SK-N-SH (cell line): Measurements from ENCODE around the gene TBCD. TPM values are rescaled to one million over a fixed set of nuclear protein-coding genes. Genes with fewer than 3 reads are reported as not detected.

Experiments used
- CTCF ChIA-PET: fragments of 300-600, 350-600 bp; formaldehyde crosslinking; extraction: SDS; loops from one replicate; lab custom pipeline; 2021; lab: Yijun Ruan, JAX
- POLR2A ChIA-PET: fragments of 350-600 bp; sonication (Branson Sonifier 250); formaldehyde crosslinking; extraction: SDS; loops from one replicate; lab custom pipeline; 2020; ENCODE audit warnings: antibody characterized with exemption, inconsistent platforms; lab: Yijun Ruan, JAX
- DNase-seq: peaks from one replicate; pipeline ENCODE4 v3.0.0; 2012
- H2AFZ ChIP-seq: fragments of 200-600 bp; sonication (generic); 2 replicates; pipeline ENCODE4 v1.8.1; 2016; ENCODE audit warnings: antibody characterized with exemption, mild to moderate bottlenecking, low read depth
- H3F3A ChIP-seq: fragments of 200-600 bp; sonication (generic); replicated peaks from 2 replicates; pipeline ENCODE3; 2016; ENCODE audit warnings: antibody characterized with exemption, mild to moderate bottlenecking; ENCODE audit not compliant: insufficient read depth
- H3K27ac ChIP-seq, 2 experiments: fragments of 200-500 bp in 1 of 2; fragments of 200-600 bp in 1 of 2; sonication (Bioruptor generic) in 1 of 2; sonication (generic), shearing (Covaris generic) in 1 of 2; 2 replicates each; pipeline versions ENCODE4 v1.5.1 to v1.6.1; 2014 to 2016; ENCODE audit warnings: low read depth in 2 of 2, inconsistent platforms in 1 of 2, low read length in 1 of 2, mild to moderate bottlenecking in 1 of 2, mixed read lengths in 1 of 2
- H3K27me3 ChIP-seq: fragments of 200-600 bp; sonication (generic), shearing (Covaris generic); 2 replicates; pipeline ENCODE4 v1.6.1; 2016; ENCODE audit warnings: mixed run types; ENCODE audit not compliant: insufficient read depth
- H3K36me3 ChIP-seq, 2 experiments: fragments of 200-500 bp in 1 of 2; fragments of 200-600 bp in 1 of 2; sonication (Bioruptor generic) in 1 of 2; sonication (generic) in 1 of 2; replicated peaks in 1 of 2; 2 replicates each; pipeline versions ENCODE3 to v1.5.1; 2014 to 2016; ENCODE audit warnings: low read length in 1 of 2, mild to moderate bottlenecking in 1 of 2; ENCODE audit not compliant: insufficient read depth in 2 of 2, control insufficient read depth in 1 of 2
- H3K4me1 ChIP-seq, 2 experiments: fragments of 200-500 bp in 1 of 2; fragments of 200-600 bp in 1 of 2; sonication (Bioruptor generic) in 1 of 2; sonication (generic), shearing (Covaris generic) in 1 of 2; 2 replicates each; pipeline versions ENCODE4 v1.5.1 to v1.6.1; 2014 to 2016; ENCODE audit warnings: low read depth in 1 of 2, low read length in 1 of 2, mixed run types in 1 of 2; ENCODE audit not compliant: insufficient read depth in 2 of 2, control insufficient read depth in 1 of 2
- H3K4me2 ChIP-seq: fragments of 200-600 bp; sonication (generic), shearing (Covaris generic); 2 replicates; pipeline ENCODE4 v1.6.1; 2017; ENCODE audit warnings: mixed run types
- H3K4me3 ChIP-seq, 2 experiments: fragments of 200-500 bp in 1 of 2; fragments of 200-600 bp in 1 of 2; sonication (Bioruptor generic) in 1 of 2; sonication (generic), shearing (Covaris generic) in 1 of 2; 2 replicates each; pipeline versions ENCODE4 v1.5.1 to v1.8.1; 2014 to 2016; ENCODE audit warnings: low read depth in 2 of 2, inconsistent platforms in 1 of 2, low read length in 1 of 2, mild to moderate bottlenecking in 1 of 2, mixed read lengths in 1 of 2, moderate library complexity in 1 of 2
- H3K79me2 ChIP-seq: fragments of 200-600 bp; sonication (generic); 2 replicates; pipeline ENCODE4 v1.8.1; 2017; ENCODE audit warnings: mild to moderate bottlenecking; ENCODE audit not compliant: insufficient read depth
- H3K9ac ChIP-seq: fragments of 200-600 bp; sonication (generic); 2 replicates; pipeline ENCODE4 v1.6.1; 2017; ENCODE audit warnings: mixed run types
- H3K9me2 ChIP-seq: fragments of 200-600 bp; sonication (generic); 2 replicates; pipeline ENCODE4 v1.6.1; 2017; ENCODE audit warnings: mixed run types
- H3K9me3 ChIP-seq: fragments of 200-600 bp; sonication (generic); 2 replicates; pipeline ENCODE4 v1.6.1; 2017; ENCODE audit warnings: mixed run types, mild to moderate bottlenecking, moderate library complexity
- H4K20me1 ChIP-seq: fragments of 200-600 bp; sonication (generic); 2 replicates; pipeline ENCODE4 v1.6.1; 2017; ENCODE audit warnings: mild to moderate bottlenecking, mixed run types; ENCODE audit not compliant: insufficient read depth
- CHD2 ChIP-seq: fragments of 150-350 bp; IDR thresholded peaks from 2 replicates; pipeline ENCODE4 v1.6.1; 2018; ENCODE audit warnings: low read length; ENCODE audit not compliant: partially characterized antibody
- EP300 ChIP-seq, 2 experiments: IDR thresholded peaks; 2 replicates each; pipeline versions ENCODE4 v1.4.0 to v1.6.1; 2012; ENCODE audit warnings: borderline replicate concordance in 1 of 2, low read depth in 1 of 2, low read length in 1 of 2
- EZH2phosphoT487 ChIP-seq: fragments of 200-600 bp; sonication (generic); IDR thresholded peaks from 2 replicates; pipeline ENCODE4 v1.6.1; 2017; ENCODE audit warnings: low read depth, mixed run types, mild to moderate bottlenecking, antibody characterized with exemption, moderate library complexity, borderline replicate concordance
- FOXJ3 ChIP-seq: sonication (generic); formaldehyde crosslinking; IDR thresholded peaks from 2 replicates; pipeline ENCODE4 v1.5.1; 2020; ENCODE audit warnings: mild to moderate bottlenecking, missing genetic modification reagents
- FOXM1 ChIP-seq: IDR thresholded peaks from 2 replicates; pipeline ENCODE4 v1.4.0; 2012; ENCODE audit warnings: low read depth, mild to moderate bottlenecking
- GATA2 ChIP-seq: sonication (generic); formaldehyde crosslinking; IDR thresholded peaks from 2 replicates; pipeline ENCODE4 v1.5.0; 2020; ENCODE audit warnings: mild to moderate bottlenecking, missing genetic modification reagents
- MXI1 ChIP-seq: IDR thresholded peaks from 2 replicates; pipeline ENCODE4 v1.6.1; 2012; ENCODE audit warnings: mild to moderate bottlenecking, low read depth, low read length, improper control_type of control experiment
- NFIC ChIP-seq: IDR thresholded peaks from 2 replicates; pipeline ENCODE4 v1.4.0; 2012; ENCODE audit warnings: borderline replicate concordance
- RAD21 ChIP-seq: IDR thresholded peaks from 2 replicates; pipeline ENCODE4 v1.6.1; 2012; ENCODE audit warnings: mild to moderate bottlenecking, low read length
- RCOR1 ChIP-seq: fragments of 150-350 bp; IDR thresholded peaks from 2 replicates; pipeline ENCODE4 v1.6.1; 2017; ENCODE audit warnings: antibody characterized with exemption, low read length
- RFX5 ChIP-seq: IDR thresholded peaks from 2 replicates; pipeline ENCODE4 v1.6.1; 2012; ENCODE audit warnings: mild to moderate bottlenecking, improper control_type of control experiment, low read length
- RXRA ChIP-seq: IDR thresholded peaks from 2 replicates; pipeline ENCODE4 v1.4.0; 2012; ENCODE audit warnings: low read depth, mild to moderate bottlenecking, borderline replicate concordance
- SIN3A ChIP-seq: IDR thresholded peaks from 2 replicates; pipeline ENCODE4 v1.6.1; 2012; ENCODE audit warnings: low read depth, mild to moderate bottlenecking, low read length, moderate library complexity, borderline replicate concordance
- SMC3 ChIP-seq: IDR thresholded peaks from 2 replicates; pipeline ENCODE4 v1.6.1; 2012; ENCODE audit warnings: low read depth, low read length, improper control_type of control experiment
- TCF12 ChIP-seq: IDR thresholded peaks from 2 replicates; pipeline ENCODE4 v1.4.0; 2012
- YY1 ChIP-seq: IDR thresholded peaks from 2 replicates; pipeline ENCODE4 v1.4.0; 2012; ENCODE audit warnings: low read depth, mild to moderate bottlenecking
- WGBS: methylation state at CpG from one replicate; pipeline ENCODE4 v1.1.6; 2017; ENCODE audit warnings: low lambda C conversion rate; 5-methylcytosine and 5-hydroxymethylcytosine counted together
- polyA plus RNA-seq, 3 experiments: library from polyadenylated mRNA; depleted of rRNA; stranded (reverse); fragments of >200 nt; gene quantifications; 2 replicates each; pipeline ENCODE4 v1.2.3, GENCODE V29; 2012
- TF ChIP-seq, protein P1 (sequence below): IDR thresholded peaks from 2 replicates; pipeline ENCODE4 v1.4.0; 2012; ENCODE audit warnings: low read depth
- TF ChIP-seq, protein P2 (sequence below): IDR thresholded peaks from 2 replicates; pipeline ENCODE4; 2012
- TF ChIP-seq, protein P3 (sequence below): fragments of 200-600 bp; sonication (generic); IDR thresholded peaks from 2 replicates; pipeline ENCODE4 v1.6.1; 2017; ENCODE audit warnings: antibody characterized with exemption, mild to moderate bottlenecking, moderate library complexity
- TF ChIP-seq, protein P4 (sequence below): fragments of 150-350 bp; IDR thresholded peaks from 2 replicates; pipeline ENCODE4 v1.6.1; 2017; ENCODE audit warnings: antibody characterized with exemption, low read length, low read depth, borderline replicate concordance
- TF ChIP-seq, protein P5 (sequence below): IDR thresholded peaks from 2 replicates; pipeline ENCODE4 v1.4.0; 2012; ENCODE audit warnings: low read depth, borderline replicate concordance

The TBCD gene
- polyA plus RNA-seq, 1 of the 3 experiments (the other 2 are of a cell fraction): 107 TPM

DNA sequence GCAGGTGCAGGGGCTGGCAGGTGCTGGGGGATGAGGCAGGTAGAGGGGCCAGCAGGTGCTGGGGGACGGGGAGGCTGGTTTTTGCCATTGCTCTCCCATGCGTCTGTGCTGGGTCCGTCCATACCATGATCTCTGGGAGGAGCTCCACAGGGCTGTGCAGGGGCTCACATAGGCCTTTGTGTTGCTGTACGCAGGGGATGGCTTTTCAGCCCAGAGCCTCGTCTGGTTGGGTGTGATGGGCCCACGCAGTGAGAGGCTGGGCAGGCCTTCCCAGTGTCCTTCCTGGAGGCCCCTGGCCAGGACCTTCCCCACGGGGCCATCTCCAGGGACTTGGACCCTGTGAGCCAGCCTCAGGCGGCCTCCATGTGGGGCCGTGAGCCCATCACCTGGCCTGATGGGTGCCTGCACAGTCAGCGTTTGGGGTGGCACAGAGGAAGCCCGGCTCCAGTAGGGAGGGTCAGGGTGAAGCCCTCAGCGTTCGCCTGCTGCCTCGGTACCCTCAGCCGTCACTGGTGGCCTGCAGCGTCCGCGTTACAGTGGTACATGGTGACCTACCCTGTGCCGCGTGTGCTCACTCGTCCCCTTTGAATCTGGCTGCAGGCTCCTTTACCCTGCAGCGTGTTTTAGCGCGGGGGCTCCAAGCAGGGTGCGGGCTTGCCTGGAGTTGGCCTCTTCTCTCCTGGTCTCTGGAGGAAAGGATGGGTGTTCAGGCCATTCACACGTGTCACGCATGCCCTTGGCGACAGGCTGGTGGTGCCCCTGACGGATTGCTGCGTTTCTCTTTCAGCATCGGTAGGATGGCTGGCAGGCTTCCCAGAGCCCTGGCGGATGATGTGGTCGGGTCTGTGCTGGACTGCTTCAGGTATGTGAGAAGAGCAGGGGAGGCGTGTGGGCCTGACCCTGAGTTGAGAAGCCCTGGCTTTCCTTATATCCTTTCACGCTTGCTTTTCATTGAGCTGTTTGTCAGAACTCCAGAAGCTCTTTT lies 57.3 kb downstream of the TBCD start (continued):
- TF ChIP-seq, protein P1, sequence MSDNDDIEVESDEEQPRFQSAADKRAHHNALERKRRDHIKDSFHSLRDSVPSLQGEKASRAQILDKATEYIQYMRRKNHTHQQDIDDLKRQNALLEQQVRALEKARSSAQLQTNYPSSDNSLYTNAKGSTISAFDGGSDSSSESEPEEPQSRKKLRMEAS: no peak
- TF ChIP-seq, protein P2, sequence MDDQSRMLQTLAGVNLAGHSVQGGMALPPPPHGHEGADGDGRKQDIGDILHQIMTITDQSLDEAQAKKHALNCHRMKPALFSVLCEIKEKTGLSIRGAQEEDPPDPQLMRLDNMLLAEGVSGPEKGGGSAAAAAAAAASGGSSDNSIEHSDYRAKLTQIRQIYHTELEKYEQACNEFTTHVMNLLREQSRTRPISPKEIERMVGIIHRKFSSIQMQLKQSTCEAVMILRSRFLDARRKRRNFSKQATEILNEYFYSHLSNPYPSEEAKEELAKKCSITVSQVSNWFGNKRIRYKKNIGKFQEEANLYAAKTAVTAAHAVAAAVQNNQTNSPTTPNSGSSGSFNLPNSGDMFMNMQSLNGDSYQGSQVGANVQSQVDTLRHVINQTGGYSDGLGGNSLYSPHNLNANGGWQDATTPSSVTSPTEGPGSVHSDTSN: no peak
- TF ChIP-seq RCOR1: no peak

DNA sequence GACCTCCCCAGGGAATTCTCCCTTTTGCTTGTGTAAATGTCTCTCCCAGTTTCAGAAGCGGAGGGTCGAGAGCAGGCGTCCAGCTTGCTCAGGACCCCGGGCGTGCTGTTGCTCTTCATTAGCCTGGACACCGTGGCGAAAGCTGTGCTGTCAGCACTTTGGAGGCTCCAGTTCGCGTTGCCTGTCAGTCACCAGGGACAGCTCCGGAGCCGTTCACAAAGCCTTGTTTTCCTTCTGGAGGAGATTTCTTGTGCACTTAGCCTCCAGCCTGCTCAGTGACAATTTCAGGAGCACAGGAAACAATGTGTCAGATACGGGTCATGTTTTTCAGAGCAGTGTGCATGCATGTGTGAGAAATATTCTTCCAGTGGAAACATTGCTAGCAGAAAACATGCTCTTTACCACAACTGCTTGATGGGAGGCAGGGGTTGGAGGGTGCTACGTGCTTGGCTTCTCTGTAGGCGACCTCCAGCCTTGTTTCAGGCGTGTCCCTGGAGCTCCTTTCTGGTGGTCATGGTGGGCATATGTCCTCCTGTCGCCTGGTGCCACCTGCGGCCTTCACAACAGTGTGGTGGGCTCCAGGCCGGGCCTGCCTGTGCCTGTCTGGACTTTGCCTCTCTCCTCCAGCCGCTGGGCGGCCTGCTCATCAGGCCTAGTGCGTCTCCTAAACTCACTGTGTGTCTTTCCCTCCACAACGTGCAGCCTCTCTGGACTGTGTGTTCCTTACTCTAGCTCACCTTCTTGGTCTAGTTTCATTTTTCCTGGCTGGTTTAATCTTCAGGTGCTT lies 59.0 kb downstream of the TBCD start:
- Histone ChIP-seq H2AFZ (no peak overlapping the region), H3K9me3 (no peaks in the 10 kb centered on the region), H3K4me1 (peaks cover 0 to 4% of the 10 kb centered on the region in 2 experiments; a peak in 1 of 4 replicates), H3K79me2 (no peaks in the 10 kb centered on the region), H3K4me3 (no peak overlapping the region), H3K9me2 (no peaks in the 10 kb centered on the region), H3F3A (no peaks in the 10 kb centered on the region), H3K27ac (no peak overlapping the region), H3K4me2 (no peak overlapping the region), H3K36me3 (peaks cover 11 to 45% of the 10 kb centered on the region in 2 experiments), H4K20me1 (no peaks in the 10 kb centered on the region; the same call in 1 of the 2 replicates), H3K27me3 (no peaks in the 10 kb centered on the region), H3K9ac (no peak overlapping the region)
- DNase-seq: no peak
- POLR2A ChIA-PET: interaction anchor here (0.7 kb wide), 1 partner anchor 295 kb away, joined by 3 read pairs; no protein-coding TSS in a partner anchor
- TF ChIP-seq NFIC (no peak), RCOR1 (no peak), MXI1 (no peak), CHD2 (no peak), EP300 (IDR thresholded peaks at IDR 0.05; ENCODE audit: borderline replicate concordance in 1 of 2, low read depth in 1 of 2, low read length in 1 of 2) (no peak), RFX5 (no peak), RAD21 (no peak), FOXJ3 (CRISPR knock-in tag) (no peak), FOXM1 (no peak), EZH2phosphoT487 (no peak), SIN3A (no peak), YY1 (no peak), GATA2 (CRISPR knock-in tag) (no peak), SMC3 (no peak), TCF12 (no peak), RXRA (no peak)
- TF ChIP-seq, protein P1: no peak
- TF ChIP-seq, protein P3, sequence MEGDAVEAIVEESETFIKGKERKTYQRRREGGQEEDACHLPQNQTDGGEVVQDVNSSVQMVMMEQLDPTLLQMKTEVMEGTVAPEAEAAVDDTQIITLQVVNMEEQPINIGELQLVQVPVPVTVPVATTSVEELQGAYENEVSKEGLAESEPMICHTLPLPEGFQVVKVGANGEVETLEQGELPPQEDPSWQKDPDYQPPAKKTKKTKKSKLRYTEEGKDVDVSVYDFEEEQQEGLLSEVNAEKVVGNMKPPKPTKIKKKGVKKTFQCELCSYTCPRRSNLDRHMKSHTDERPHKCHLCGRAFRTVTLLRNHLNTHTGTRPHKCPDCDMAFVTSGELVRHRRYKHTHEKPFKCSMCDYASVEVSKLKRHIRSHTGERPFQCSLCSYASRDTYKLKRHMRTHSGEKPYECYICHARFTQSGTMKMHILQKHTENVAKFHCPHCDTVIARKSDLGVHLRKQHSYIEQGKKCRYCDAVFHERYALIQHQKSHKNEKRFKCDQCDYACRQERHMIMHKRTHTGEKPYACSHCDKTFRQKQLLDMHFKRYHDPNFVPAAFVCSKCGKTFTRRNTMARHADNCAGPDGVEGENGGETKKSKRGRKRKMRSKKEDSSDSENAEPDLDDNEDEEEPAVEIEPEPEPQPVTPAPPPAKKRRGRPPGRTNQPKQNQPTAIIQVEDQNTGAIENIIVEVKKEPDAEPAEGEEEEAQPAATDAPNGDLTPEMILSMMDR: no peak
- TF ChIP-seq, protein P4, sequence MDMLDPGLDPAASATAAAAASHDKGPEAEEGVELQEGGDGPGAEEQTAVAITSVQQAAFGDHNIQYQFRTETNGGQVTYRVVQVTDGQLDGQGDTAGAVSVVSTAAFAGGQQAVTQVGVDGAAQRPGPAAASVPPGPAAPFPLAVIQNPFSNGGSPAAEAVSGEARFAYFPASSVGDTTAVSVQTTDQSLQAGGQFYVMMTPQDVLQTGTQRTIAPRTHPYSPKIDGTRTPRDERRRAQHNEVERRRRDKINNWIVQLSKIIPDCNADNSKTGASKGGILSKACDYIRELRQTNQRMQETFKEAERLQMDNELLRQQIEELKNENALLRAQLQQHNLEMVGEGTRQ: no peak
- TF ChIP-seq, protein P5, sequence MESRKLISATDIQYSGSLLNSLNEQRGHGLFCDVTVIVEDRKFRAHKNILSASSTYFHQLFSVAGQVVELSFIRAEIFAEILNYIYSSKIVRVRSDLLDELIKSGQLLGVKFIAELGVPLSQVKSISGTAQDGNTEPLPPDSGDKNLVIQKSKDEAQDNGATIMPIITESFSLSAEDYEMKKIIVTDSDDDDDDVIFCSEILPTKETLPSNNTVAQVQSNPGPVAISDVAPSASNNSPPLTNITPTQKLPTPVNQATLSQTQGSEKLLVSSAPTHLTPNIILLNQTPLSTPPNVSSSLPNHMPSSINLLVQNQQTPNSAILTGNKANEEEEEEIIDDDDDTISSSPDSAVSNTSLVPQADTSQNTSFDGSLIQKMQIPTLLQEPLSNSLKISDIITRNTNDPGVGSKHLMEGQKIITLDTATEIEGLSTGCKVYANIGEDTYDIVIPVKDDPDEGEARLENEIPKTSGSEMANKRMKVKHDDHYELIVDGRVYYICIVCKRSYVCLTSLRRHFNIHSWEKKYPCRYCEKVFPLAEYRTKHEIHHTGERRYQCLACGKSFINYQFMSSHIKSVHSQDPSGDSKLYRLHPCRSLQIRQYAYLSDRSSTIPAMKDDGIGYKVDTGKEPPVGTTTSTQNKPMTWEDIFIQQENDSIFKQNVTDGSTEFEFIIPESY: no peak
- WGBS: 95% methylated on average over 22 of the region's 22 CpGs
- CTCF ChIA-PET: interaction anchor here (0.6 to 1.8 kb wide), 2 partner anchors 32 to 35 kb away, joined by 3 to 6 read pairs; no protein-coding TSS in a partner anchor
